ENCODE data around the gene C7orf33.

DNA sequence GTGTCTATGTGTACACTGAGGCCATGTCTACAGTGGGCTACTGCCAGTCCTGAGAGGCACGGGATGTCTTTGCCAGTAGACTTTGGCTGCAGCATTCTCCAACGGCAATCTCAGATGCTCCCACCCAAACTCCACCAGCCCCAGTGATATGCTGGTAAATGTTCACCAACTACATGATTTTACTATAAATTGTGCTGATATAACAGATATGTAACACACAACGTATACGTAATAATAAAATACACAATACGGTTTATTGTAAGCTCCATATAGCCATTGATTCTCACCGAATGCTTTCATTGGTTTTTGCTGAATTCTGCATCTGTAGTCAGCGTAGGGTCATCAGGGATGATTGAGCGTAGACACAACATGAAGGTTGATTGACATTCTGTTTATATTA is 47.3 kb upstream of the C7orf33 start:
- TF ChIP-seq CTCF (conservative IDR thresholded peaks at IDR 0.05; ENCODE audit: low read depth in 2 of 2) (no peak), ZNF114 (CRISPR knock-in tag; IDR thresholded peaks at IDR 0.05) (no peak), POLR2AphosphoS5 (IDR thresholded peaks at IDR 0.05; ENCODE audit: low read depth) (no peak), JUNB (IDR thresholded peaks at IDR 0.05; ENCODE audit: unreplicated experiment) (no peak), ZNF331 (CRISPR knock-in tag; IDR thresholded peaks at IDR 0.05; ENCODE audit: low read depth) (no peak), EZH2phosphoT487 (IDR thresholded peaks at IDR 0.05; ENCODE audit: unreplicated experiment) (no peak), EZH2 (IDR thresholded peaks at IDR 0.05; ENCODE audit: low read depth, unreplicated experiment) (no peak)
- TF ChIP-seq, protein P1, sequence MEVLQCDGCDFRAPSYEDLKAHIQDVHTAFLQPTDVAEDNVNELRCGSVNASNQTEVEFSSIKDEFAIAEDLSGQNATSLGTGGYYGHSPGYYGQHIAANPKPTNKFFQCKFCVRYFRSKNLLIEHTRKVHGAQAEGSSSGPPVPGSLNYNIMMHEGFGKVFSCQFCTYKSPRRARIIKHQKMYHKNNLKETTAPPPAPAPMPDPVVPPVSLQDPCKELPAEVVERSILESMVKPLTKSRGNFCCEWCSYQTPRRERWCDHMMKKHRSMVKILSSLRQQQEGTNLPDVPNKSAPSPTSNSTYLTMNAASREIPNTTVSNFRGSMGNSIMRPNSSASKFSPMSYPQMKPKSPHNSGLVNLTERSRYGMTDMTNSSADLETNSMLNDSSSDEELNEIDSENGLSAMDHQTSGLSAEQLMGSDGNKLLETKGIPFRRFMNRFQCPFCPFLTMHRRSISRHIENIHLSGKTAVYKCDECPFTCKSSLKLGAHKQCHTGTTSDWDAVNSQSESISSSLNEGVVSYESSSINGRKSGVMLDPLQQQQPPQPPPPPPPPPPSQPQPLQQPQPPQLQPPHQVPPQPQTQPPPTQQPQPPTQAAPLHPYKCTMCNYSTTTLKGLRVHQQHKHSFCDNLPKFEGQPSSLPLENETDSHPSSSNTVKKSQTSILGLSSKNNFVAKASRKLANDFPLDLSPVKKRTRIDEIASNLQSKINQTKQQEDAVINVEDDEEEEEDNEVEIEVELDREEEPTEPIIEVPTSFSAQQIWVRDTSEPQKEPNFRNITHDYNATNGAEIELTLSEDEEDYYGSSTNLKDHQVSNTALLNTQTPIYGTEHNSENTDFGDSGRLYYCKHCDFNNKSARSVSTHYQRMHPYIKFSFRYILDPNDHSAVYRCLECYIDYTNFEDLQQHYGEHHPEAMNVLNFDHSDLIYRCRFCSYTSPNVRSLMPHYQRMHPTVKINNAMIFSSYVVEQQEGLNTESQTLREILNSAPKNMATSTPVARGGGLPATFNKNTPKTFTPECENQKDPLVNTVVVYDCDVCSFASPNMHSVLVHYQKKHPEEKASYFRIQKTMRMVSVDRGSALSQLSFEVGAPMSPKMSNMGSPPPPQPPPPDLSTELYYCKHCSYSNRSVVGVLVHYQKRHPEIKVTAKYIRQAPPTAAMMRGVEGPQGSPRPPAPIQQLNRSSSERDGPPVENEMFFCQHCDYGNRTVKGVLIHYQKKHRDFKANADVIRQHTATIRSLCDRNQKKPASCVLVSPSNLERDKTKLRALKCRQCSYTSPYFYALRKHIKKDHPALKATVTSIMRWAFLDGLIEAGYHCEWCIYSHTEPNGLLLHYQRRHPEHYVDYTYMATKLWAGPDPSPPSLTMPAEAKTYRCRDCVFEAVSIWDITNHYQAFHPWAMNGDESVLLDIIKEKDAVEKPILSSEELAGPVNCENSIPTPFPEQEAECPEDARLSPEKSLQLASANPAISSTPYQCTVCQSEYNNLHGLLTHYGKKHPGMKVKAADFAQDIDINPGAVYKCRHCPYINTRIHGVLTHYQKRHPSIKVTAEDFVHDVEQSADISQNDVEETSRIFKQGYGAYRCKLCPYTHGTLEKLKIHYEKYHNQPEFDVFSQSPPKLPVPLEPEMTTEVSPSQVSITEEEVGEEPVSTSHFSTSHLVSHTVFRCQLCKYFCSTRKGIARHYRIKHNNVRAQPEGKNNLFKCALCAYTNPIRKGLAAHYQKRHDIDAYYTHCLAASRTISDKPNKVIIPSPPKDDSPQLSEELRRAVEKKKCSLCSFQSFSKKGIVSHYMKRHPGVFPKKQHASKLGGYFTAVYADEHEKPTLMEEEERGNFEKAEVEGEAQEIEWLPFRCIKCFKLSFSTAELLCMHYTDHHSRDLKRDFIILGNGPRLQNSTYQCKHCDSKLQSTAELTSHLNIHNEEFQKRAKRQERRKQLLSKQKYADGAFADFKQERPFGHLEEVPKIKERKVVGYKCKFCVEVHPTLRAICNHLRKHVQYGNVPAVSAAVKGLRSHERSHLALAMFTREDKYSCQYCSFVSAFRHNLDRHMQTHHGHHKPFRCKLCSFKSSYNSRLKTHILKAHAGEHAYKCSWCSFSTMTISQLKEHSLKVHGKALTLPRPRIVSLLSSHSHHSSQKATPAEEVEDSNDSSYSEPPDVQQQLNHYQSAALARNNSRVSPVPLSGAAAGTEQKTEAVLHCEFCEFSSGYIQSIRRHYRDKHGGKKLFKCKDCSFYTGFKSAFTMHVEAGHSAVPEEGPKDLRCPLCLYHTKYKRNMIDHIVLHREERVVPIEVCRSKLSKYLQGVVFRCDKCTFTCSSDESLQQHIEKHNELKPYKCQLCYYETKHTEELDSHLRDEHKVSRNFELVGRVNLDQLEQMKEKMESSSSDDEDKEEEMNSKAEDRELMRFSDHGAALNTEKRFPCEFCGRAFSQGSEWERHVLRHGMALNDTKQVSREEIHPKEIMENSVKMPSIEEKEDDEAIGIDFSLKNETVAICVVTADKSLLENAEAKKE (CRISPR knock-in tag; IDR thresholded peaks at IDR 0.05): no peak
